Stimulated activated CD4-positive, alpha-beta T cell treated with anti-CD3 and anti-CD28 coated beads, Interleukin-1b, Interleukin-23, amount 100 ng/mL, for 1 hour (primary cell): ENCODE results near the gene ACADM.
"Not testable (repeated sequence)": the region's sequence is repeated elsewhere in the genome, so short reads cannot be mapped to it uniquely, and the experiment has no call there.

Source experiments
- DNase-seq, 2 donors: peaks; one replicate each; pipeline ENCODE4 v3.0.0-alpha.2; 2020; ENCODE audit warnings: low read depth in 2 of 2

The ACADM gene

GRCh38 chr1:75736016-75736415 lies 11.5 kb downstream of the ACADM start:
- no peak for DNase-seq

- no peak for DNase-seq
Observed at GRCh38 chr1:75742047-75742625, 17.6 kb downstream of the ACADM start.

DNA sequence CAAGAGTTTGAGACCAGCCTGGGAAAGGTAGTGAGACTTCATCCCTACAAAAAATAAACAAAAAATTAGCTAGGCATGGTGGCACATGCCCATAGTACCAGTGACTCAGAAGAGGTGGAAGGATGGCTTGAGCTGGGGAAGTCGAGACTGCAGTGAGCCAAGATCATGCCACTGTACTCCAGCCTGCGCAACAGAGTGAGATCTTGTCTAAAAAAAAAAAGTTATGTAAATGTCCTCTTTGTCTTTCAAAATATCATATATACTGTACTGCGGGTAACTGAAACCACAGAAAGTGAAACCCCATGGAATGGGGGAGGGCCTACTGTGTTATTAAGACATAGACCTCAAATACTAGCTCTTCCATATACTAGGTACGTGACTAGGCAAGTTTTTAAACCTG lies 20.8 kb downstream of the ACADM start:
- no peak for DNase-seq

DNA sequence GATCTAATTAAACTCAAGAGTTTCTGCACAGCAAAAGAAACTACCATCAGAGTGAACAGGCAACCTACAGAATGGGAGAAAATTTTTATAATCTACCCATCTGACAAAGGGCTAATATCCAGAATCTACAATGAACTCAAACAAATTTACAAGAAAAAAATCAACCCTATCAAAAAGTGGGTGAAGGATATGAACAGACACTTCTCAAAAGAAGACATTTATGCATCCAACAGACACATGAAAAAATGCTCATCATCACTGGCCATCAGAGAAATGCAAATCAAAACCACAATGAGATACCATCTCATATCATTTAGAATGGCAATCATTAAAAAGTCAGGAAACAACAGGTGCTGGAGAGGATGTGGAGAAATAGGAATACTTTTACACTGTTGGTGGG lies 32.7 kb downstream of the ACADM start:
- DNase-seq: not testable (repeated sequence)

DNA sequence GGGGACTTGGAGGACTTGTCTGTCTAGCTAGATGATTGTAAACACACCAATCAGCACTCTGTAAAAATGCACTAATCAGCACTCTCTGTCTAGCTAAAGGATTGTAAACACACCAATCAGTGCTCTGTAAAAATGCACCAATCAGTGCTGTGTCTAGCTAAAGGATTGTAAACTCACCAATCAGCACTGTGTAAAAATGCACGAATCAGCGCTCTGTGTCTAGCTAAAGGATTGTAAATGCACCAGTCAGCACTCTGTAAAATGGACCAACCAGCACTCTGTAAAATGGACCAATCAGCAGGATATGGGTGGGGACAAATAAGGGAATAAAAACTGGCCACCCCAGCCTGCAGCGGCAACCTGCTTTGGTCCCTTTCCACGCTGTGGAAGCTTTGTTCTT lies 34.0 kb downstream of the ACADM start:
- not testable (repeated sequence) for DNase-seq

DNA sequence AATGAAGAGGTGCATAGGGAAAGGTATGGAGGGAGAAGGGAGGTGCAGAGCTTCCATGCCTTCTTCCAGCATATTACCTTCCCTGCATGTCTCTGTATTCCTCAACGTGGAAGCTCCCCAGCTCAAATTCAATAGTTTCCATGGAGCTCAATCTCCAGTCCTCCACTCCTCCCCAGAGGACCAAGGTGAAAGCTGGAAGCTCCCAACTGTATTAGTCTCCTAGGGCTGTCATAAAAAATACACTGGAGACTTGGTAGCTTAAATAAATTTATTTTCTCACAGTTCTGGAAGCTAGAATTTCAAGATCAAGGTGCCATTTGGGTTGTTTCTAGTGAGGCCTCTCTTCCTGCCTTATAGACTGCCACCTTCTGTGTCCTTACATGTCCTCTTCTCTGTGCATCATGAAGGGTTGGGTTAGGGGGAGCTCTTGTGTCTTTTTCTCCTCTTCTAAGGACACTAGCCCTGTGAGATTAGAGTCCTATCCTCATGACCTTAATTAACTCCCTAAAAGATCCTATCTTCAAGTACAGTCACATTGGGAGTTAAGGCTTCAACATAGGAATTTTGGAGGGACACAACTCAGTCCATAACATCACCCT lies 39.6 kb downstream of the ACADM start:
- DNase-seq: no peak

- DNase-seq: no peak
Observed at GRCh38 chr1:75765697-75766355, 41.3 kb downstream of the ACADM start.

DNA sequence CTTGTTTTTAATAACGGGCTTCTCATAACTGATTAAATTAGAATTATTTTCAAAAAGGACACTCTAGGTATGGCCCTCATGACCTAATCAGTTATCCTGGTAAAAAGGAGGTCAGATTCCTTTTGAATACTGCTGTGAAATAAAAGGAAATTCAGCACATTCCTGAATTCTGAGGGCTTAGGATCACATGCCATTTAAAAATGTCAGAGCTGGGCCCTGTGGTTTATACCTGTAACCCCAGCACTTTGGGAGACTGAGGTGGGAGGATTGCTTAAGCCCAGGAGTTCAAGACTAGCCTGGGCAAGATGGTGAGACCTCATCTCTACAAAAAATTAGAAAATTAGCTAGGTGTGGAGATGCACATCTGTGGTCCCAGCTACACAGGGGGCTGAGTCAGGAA lies 43.5 kb downstream of the ACADM start:
- no peak for DNase-seq

DNA sequence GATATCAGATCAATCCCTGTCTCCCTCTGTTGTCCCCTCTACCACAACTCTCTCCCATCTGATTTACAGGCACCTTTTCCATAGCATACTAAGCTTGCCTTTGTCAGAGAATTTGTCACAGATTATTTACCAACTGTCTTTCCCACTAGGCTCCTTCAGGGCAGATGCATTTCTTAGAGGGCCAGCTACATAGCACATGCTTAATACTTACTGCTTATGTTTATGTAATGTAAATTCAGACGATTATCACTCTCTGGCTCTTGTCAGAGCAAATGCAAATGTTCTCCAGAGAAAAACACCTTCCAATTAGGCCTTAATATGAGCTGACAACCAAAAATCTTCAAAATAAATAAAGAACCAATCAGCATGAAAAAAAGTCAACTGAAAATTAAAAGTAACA lies 46.3 kb downstream of the ACADM start:
- DNase-seq: no peak

DNA sequence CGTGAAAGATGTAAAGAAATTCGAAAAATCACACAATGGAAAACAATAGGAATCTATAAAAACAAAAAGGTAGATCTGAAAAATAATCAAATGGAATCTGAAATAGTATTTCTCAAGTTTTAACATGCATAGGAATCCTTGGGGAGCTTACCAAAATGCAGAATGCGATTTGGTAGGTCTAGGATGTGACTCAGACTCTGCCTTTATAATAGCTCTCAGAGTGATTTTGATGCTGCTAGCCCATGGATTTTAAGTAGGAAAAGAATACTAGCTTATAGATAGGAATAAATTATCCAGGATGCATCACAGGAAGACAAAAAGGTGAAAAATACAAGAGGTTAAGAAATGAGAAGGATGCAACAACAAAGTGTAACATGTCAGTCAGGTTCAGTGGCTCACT lies 47.5 kb downstream of the ACADM start:
- no peak for DNase-seq

DNA sequence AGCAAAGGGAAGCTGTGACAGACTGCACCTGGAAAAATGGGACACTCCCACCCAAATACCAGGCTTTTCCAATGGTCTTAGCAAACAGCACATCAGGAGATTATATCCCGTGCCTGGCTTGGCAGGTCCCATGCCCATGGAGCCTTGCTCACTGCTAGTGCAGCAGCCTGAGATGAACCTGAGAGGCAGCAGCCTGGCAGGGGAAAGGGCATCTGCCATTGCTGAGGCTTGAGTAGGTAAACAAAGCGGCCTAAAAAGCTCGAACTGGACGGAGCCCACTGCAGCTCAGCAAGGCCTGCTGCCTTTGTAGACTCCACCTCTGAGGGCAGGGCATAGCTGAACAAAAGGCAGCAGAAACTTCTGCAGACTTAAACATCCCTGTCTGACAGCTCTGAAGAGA lies 53.3 kb downstream of the ACADM start:
- DNase-seq: not testable (repeated sequence)

- not testable (repeated sequence) for DNase-seq
Observed at GRCh38 chr1:75778694-75779093, 54.2 kb downstream of the ACADM start.

GRCh38 chr1:75780183-75780582 lies 55.7 kb downstream of the ACADM start:
- not testable (repeated sequence) for DNase-seq

DNA sequence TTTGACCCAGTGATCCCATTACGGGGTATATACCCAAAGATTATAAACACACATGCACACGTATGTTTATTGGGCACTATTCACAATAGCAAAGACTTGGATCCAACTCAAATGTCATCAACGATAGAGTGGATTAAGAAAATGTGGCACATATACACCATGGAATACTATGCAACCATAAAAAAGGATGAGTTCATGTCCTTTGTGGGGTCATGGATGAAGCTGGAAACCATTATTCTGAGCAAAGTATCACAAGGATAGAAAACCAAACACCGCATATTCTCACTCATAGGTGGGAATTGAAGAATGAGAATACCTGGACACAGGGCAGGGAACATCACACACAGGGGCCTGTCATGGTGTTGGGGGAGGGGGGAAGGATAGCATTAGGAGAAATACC lies 59.4 kb downstream of the ACADM start:
- not testable (repeated sequence) for DNase-seq

- no peak for DNase-seq
Observed at GRCh38 chr1:75785320-75785982, 60.9 kb downstream of the ACADM start.

GRCh38 chr1:75785983-75786853 lies 61.7 kb downstream of the ACADM start, which contains the start of gene RABGGTB:
RABGGTB (plus strand) TSS chr1:75786256; CDS start chr1:75786272, 16 bp downstream.
- peak; percentile 86 to 87 for DNase-seq

- no peak for DNase-seq
Observed at GRCh38 chr1:75786901-75787493, 62.5 kb downstream of the ACADM start.

GRCh38 chr1:75787524-75787923 lies 63.0 kb downstream of the ACADM start:
- DNase-seq: no peak

DNA sequence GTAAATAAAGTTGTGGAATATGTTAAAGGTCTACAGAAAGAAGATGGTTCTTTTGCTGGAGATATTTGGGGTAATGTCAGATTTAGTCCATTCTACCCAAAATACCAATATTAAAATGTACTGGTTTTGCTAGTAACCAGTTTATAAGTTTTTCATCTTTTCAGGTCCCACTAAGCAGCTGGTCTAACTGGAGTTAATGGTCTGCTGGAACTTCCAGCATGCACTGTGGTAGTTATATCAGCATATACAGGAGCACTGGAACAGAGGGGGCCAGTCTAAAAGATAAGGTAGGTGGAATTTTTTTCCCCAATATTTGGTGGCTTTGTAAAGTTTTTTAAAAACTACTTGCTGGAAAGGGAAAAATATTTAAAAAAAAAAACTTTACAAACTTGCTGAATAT lies 65.5 kb downstream of the ACADM start:
- no peak for DNase-seq

- DNase-seq: no peak
Observed at GRCh38 chr1:75791022-75791421, 66.5 kb downstream of the ACADM start.

GRCh38 chr1:75792091-75792490 lies 67.6 kb downstream of the ACADM start:
- DNase-seq: no peak
